ENCODE results near the gene HSD17B12. TPM values are rescaled to one million over a fixed set of nuclear protein-coding genes. Genes with fewer than 3 reads are reported as not detected.
A peak's percentile ranks its signal among the peaks of the same experiment; 100 is the strongest.

The HSD17B12 gene
- total RNA-seq, 1 experiment from 2014 or later = 88.9 TPM

DNA sequence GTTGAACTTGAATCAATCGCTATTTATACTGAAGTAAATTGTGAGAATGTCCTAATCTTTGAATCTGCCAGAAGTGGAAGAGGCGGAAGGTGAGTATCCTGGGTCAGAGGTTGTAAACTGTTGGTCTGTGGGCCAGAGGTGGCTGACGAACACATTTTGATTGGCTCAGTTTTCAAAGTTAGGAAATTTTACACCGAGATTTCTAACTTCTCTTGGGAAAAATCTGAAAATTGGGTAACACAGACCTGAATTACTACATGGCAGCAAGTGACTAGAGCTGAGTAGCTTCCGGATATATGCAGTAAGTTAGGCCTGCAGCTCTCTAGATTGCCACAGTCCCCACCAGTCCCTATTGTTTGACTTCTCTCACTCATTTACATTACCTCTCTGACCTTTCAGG is 143.3 kb downstream of the HSD17B12 start:
- DNase-seq = no peak
- Histone ChIP-seq H3K27me3 (no peaks in the 10 kb centered on the region), H3K36me3 (peaks cover 8% of the 10 kb centered on the region; the same call in 1 of the 2 replicates)

DNA sequence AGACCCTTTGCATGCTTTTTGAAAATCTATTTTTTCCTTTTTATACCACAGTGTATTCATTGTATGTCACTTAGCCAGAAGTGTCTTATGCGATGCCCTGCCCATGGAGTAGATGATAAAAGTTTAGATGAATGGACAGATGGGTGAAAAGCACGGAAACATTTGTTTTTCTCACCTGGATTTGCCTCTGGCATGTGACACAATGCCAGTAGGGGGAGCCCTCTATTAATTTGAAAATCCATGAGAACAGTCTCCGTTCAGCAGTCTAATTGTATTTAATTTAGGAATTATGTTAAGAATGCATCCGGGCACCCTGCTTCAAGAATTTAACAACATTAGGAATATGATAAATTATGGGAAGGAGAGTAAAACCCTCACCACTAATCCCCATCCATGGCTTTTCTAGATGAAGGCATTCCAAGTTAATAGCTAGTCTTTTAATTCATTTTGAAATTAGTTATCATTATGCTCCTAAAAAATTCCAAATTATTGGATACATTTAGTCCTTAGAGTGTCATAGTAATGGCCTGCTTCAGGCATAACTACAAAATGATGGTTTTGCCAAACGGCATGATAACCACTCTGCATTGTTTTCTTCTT is 144.8 kb downstream of the HSD17B12 start:
- Histone ChIP-seq H3K27ac (no peak overlapping the region), H3K4me1 (peaks cover 6% of the 10 kb centered on the region; the same call in 1 of the 2 replicates), H3K27me3 (no peaks in the 10 kb centered on the region), H3K36me3 (peaks cover 2% of the 10 kb centered on the region; the same call in 1 of the 2 replicates), H3K4me3 (no peak overlapping the region), H3K9me3 (replicated peaks) (no peaks in the 10 kb centered on the region)
- peak; percentile 5 to 45 for DNase-seq

More for the DNA sequence above, 143.3 kb downstream of the HSD17B12 start:
- Histone ChIP-seq H3K4me3 (no peak overlapping the region), H3K27ac (no peak overlapping the region), H3K4me1 (no peaks in the 10 kb centered on the region), H3K9me3 (replicated peaks) (no peaks in the 10 kb centered on the region)

DNA sequence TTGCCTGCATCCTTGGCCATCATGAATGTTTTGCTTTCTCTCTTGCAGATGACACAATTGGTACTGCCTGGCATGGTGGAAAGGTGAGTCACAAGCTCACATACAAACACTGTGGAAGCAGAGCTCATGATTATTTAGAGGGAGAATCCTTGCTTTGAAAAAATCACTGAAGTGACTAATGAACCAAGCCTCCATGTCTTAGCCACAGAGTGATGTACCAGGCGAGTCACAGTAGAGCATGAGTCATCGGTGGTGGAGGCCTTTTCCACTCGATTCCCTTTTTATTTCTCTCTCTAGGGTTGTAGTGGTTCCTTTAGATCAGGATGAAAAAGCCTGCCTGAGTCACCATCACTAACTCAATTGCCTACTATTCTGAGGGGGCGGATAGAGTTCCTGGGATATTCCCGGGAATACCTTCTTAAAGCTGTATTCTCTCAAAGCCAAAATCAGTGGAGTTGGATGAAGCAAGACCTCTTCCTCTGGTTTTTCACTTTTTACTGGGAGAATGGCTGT is 150.4 kb downstream of the HSD17B12 start:
- peaks cover 20% of the 10 kb centered on the region for H3K4me1 ChIP-seq
- H3K4me3 ChIP-seq = no peak overlapping the region
- H3K9me3 ChIP-seq (replicated peaks) = no peaks in the 10 kb centered on the region
- DNase-seq = peak; percentile 76 to 79
- H3K27ac ChIP-seq = peak overlapping the region; percentile 19
- no peaks in the 10 kb centered on the region for H3K27me3 ChIP-seq
- no peaks in the 10 kb centered on the region for H3K36me3 ChIP-seq

DNA sequence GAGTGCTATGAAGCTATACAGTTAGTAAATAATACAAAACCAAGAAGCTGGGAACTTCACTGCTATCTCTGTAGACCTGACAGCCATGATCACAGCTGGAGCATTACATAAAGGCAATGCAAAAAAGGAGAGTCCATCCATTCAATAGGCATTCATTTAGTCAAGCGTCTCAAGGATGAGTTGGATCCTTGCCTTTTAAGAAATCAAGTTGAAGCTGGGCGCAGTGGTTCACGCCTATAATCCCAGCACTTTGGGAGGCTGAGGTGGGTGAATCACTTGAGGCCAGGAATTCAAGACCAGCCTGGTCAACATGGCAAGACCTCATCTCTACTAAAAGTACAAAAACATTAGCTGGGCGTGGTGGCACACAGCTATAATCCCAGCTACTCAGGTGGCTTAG is 152.0 kb downstream of the HSD17B12 start:
- no peak overlapping the region for H3K27ac ChIP-seq
- peaks cover 20% of the 10 kb centered on the region for H3K4me1 ChIP-seq
- no peaks in the 10 kb centered on the region for H3K27me3 ChIP-seq
- H3K9me3 ChIP-seq (replicated peaks) = no peaks in the 10 kb centered on the region
- no peaks in the 10 kb centered on the region for H3K36me3 ChIP-seq
- no peak for DNase-seq
- H3K4me3 ChIP-seq = no peak overlapping the region

DNA sequence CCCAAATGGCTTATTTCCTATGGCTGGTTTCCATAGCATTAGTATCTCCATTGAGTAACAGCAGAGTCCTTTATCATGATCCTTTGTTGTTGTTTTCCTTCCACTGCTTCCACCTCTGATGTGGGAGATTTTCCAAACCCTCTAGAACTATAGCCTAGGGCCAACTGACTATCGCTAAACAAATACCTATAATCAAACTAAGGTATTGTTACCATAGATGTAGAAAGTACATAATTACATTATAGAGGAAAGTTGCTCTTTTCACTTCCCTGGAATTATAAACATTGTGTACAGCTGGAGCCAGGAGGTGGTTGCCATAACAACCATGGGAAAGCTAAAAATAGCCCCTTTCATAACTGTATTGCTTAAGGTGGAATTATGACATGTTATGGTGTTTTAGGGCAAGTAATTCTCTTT is 153.1 kb downstream of the HSD17B12 start:
- Histone ChIP-seq H3K9me3 (replicated peaks) (no peaks in the 10 kb centered on the region), H3K36me3 (no peaks in the 10 kb centered on the region), H3K4me3 (no peak overlapping the region), H3K27ac (no peak overlapping the region), H3K4me1 (peaks cover 20% of the 10 kb centered on the region), H3K27me3 (no peaks in the 10 kb centered on the region)
- peak in 1 of 2 experiments; percentile 26 for DNase-seq

DNA sequence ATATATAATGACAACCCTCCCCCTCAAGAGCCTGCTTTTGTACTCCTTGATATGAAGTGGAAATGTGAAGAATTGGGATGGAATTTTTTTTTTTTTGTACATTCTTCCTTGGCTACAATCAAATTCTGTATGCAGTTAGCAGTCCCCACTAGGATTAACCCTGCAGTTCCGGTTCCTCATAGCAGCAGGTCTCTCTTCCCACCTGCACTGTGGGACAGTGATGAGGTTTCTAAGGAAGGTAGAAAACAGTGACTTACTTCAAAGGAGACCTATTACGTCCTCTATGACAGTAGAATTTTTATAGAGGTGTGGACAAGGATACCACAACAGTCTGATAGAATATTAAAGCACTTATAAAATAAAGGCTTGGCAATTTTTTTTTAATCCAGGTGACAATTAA is 153.7 kb downstream of the HSD17B12 start:
- Histone ChIP-seq H3K4me3 (no peak overlapping the region), H3K27ac (no peak overlapping the region), H3K4me1 (peaks cover 20% of the 10 kb centered on the region), H3K27me3 (no peaks in the 10 kb centered on the region), H3K36me3 (no peaks in the 10 kb centered on the region), H3K9me3 (replicated peaks) (no peaks in the 10 kb centered on the region)
- DNase-seq = no peak

DNA sequence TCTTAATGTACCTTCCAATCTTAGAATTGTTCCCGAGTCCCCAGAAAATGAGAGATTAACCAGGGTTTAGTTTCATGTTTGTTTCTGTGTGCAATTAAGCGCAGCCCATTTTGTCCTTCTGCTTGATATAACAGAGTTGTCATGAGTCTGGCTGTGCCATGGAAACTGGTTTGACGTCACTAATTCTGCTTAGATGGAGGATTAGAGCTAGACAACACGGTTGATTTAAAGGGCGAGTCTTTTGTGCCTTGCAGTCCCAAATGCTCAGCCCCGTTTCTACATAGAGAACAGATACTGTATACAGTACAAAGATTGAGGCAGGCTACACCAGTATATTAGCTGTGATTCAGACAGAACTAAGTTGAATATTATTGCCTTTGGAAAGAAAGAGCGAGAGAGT is 154.6 kb downstream of the HSD17B12 start:
- no peak for DNase-seq
- Histone ChIP-seq H3K27me3 (no peaks in the 10 kb centered on the region), H3K4me3 (no peak overlapping the region), H3K36me3 (no peaks in the 10 kb centered on the region), H3K9me3 (replicated peaks) (no peaks in the 10 kb centered on the region), H3K4me1 (peaks cover 16% of the 10 kb centered on the region), H3K27ac (no peak overlapping the region)

DNA sequence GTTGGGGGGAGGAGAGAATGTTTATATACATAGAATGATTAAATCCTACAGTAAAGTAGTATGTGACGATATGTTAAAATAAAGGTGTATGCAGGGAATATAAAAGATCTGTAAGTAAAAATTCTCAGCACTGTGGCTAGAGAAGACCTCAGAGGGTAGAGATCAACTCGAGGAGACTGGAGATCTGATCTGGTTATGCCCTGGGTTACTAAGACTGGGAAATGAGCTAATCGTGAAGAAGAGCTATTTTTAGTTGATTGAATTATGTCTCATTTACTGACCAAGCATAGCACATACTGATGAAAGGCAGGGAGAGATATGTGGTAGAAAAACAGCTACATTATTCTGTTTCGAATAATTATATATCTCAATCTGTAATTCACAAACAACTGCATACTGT is 157.3 kb downstream of the HSD17B12 start:
- Histone ChIP-seq H3K27me3 (no peaks in the 10 kb centered on the region), H3K4me3 (no peak overlapping the region), H3K4me1 (no peaks in the 10 kb centered on the region), H3K9me3 (replicated peaks) (no peaks in the 10 kb centered on the region), H3K36me3 (peaks cover 6% of the 10 kb centered on the region), H3K27ac (no peak overlapping the region)
- no peak for DNase-seq

DNA sequence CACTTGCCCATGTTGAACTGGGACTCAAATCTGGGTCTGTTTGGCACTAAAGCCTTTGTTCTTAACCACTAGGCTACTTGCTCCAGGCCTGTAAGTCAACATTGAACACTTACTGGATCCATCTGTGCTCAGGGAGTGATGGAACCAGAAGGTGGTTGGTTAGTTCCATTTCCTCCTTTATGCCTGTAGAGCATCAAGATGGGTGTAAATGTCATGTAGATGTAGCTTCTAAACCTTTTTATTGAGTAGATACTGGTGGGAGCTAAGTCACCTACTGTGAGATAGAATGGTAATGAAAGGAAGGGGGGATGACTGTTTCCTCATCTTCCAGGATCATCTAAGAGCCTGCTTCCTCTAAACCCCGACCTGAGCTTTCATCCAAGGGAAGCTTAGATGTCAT is 161.5 kb downstream of the HSD17B12 start:
- peaks cover 8% of the 10 kb centered on the region for H3K36me3 ChIP-seq
- no peak overlapping the region for H3K27ac ChIP-seq
- no peak for DNase-seq
- no peaks in the 10 kb centered on the region for H3K4me1 ChIP-seq
- no peaks in the 10 kb centered on the region for H3K27me3 ChIP-seq
- no peaks in the 10 kb centered on the region for H3K9me3 ChIP-seq (replicated peaks)
- no peak overlapping the region for H3K4me3 ChIP-seq

DNA sequence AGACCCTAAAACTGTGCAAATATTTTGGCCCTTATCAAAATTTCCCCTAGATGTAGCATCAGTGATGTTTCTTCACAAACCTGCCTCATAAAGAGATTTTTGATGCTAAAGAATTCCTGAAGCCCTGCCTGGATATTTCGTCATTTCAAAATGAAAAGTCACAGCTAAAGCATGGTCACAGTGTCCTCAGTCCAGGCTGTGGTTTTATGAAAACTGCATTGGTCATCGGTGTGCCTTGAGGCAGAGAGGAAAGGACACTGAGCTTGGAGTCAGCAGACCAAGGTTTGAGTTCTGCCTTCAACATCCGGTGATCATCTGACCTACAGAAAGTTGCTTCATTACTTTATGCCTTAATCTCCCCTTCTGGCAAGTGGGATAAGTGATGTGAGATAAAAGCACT is 165.3 kb downstream of the HSD17B12 start:
- Histone ChIP-seq H3K9me3 (replicated peaks) (no peaks in the 10 kb centered on the region), H3K4me3 (no peak overlapping the region), H3K36me3 (peaks cover 3% of the 10 kb centered on the region; the same call in 1 of the 2 replicates), H3K27me3 (no peaks in the 10 kb centered on the region), H3K27ac (no peak overlapping the region), H3K4me1 (no peaks in the 10 kb centered on the region)
- no peak for DNase-seq

DNA sequence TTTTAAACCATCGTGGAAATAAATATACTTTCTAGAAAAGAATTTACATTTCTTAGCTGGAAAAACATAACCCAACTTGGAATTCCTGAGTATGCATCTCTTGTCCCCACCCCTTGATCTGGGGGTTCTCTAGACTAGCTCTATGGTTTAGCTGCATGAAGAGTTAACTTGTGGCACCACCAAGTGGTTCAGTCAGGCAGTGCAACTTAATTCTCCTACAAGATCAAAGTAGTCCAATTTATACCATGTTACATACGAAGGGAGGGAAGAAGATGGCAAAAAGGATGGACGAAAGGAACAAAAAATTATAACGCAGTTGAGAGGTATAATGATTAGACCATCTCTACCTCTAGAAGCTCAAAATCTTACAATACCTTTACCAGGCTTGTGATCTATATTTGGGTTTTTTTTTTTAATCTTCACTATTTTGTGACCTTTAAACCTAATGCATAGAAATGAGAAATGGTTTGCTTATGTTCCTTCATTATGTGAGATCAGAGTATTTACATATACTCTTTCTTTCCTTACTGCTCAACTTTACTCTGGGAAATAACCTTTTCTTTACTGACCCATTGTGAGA is 171.6 kb downstream of the HSD17B12 start:
- peak; percentile 68 to 90 for DNase-seq
- Histone ChIP-seq H3K4me1 (no peaks in the 10 kb centered on the region), H3K4me3 (no peak overlapping the region), H3K9me3 (replicated peaks) (no peaks in the 10 kb centered on the region), H3K27me3 (no peaks in the 10 kb centered on the region), H3K27ac (no peak overlapping the region), H3K36me3 (peaks cover 6% of the 10 kb centered on the region; the same call in 1 of the 2 replicates)

DNA sequence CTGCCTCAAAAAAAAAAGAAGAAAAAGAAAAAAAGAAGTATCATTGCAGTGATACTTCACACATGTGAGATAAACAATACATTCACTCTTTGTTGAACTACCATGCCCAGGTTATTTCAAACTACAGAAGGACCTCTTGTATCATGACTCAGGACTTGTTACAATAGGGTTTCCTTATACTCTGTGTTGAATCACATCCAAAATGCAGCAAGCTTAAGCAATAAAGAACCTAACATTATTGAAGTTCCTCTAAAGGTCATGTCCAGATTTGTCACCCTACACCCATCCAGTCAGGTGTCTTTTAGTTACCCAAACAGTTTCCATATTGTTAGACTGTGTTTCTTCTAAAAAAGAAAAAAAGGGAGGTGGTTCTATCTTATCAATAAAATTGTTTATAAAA is 173.2 kb downstream of the HSD17B12 start:
- DNase-seq = no peak
- H3K9me3 ChIP-seq (replicated peaks) = no peaks in the 10 kb centered on the region
- H3K27ac ChIP-seq = no peak overlapping the region
- no peak overlapping the region for H3K4me3 ChIP-seq
- no peaks in the 10 kb centered on the region for H3K27me3 ChIP-seq
- H3K4me1 ChIP-seq = no peaks in the 10 kb centered on the region
- H3K36me3 ChIP-seq = peaks cover 8% of the 10 kb centered on the region; the same call in 1 of the 2 replicates

DNA sequence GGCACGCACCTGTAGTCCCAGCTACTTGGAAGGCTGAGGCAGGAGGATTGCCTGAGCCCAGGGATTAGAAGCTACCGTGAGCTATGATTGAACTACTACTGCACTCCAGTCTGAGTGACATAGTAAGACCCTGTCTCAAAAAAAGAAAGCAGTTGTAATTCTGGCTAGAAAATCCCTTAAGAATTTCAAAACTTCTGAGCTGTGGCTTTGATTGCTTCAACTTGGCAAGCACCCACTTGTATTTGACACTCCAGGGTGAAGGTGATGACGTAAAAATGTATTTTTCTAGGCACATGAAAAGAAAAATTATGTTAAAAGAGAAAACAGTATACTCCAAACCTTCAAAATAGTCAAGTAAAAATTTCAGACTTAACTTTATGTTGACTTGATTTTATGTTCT is 176.5 kb downstream of the HSD17B12 start:
- H3K27me3 ChIP-seq = no peaks in the 10 kb centered on the region
- H3K36me3 ChIP-seq = peaks cover 8% of the 10 kb centered on the region; the same call in 1 of the 2 replicates
- H3K9me3 ChIP-seq (replicated peaks) = no peaks in the 10 kb centered on the region
- no peak overlapping the region for H3K27ac ChIP-seq
- H3K4me1 ChIP-seq = no peaks in the 10 kb centered on the region
- H3K4me3 ChIP-seq = no peak overlapping the region
- DNase-seq = no peak

DNA sequence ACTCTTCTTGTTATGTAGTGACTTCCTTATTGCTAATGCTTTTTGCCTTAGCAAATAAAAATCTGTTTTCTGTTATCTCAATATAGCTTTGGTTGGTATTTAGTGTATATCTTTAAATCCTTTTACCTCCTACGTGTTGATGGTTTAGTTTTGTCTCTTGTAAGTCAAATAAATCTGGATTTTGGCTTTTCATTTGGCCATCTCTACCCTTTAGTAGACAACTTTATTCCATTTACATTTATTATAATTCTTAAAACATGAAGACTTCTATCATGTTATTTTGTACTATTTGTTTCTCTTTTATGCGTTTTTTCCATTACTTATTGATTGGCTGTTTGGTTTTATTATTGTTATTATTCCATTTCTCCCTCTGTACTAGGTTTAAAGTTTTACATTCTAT is 180.6 kb downstream of the HSD17B12 start:
- Histone ChIP-seq H3K27ac (no peak overlapping the region), H3K4me3 (no peak overlapping the region), H3K36me3 (peaks cover 4% of the 10 kb centered on the region; the same call in 1 of the 2 replicates), H3K27me3 (no peaks in the 10 kb centered on the region), H3K9me3 (replicated peaks) (no peaks in the 10 kb centered on the region), H3K4me1 (no peaks in the 10 kb centered on the region)
- no peak for DNase-seq

DNA sequence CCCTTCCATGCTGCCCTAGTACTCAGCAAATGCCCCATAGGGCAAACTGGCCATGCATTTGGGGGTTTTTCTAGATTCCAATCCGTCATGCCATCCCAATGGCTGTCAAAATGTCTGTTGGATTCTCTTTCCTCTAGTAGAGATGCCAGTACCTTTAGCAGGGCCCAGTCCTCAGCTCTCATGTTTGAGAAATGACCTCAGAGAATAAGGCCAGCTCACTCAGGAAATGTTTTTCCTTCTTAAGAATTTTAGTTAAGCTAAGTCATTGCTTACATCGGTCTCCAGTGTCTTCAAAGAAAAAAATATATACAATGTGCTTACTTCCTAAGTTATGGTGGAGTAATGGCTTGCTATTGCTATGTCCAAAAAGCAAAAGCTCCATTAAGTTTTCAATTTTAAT is 186.0 kb downstream of the HSD17B12 start:
- H3K27me3 ChIP-seq = no peaks in the 10 kb centered on the region
- no peak overlapping the region for H3K4me3 ChIP-seq
- H3K36me3 ChIP-seq = no peaks in the 10 kb centered on the region
- no peaks in the 10 kb centered on the region for H3K9me3 ChIP-seq (replicated peaks)
- no peaks in the 10 kb centered on the region; the same call in 1 of the 2 replicates for H3K4me1 ChIP-seq
- no peak overlapping the region for H3K27ac ChIP-seq
- no peak for DNase-seq
